ENCODE measurements around the gene USP49.

DNA sequence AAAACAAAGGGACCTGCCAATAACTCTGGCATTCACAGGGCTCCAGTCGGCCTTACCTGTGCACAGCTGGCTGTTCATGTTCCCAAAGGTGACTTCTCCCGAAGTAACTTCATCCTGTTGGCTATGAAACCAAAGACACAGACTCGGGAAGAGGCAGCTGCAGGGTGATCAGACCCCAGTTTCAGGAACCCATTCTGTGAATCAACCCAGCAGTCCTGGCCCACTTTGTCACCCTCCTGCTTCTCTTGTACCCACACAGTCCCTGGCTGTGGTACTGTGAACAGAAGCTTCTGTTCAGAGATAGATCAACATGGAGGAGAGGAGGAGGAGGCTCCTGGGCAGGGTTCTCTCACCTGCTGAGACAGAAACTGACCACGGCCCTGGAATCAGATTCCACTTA is 139.3 kb downstream of the USP49 start:
- TF ChIP-seq CTCF (IDR thresholded peaks at IDR 0.05) (no peak), POLR2AphosphoS5 (IDR thresholded peaks at IDR 0.05) (no peak), POLR2A (IDR thresholded peaks at IDR 0.05) (no peak)
